GM18858 (cell line): ENCODE results near the gene LRRC37B.
"Not testable (repeated sequence)": the region's sequence is repeated elsewhere in the genome, so short reads cannot be mapped to it uniquely, and the experiment has no call there.

Experiments
- ATAC-seq: cut with Tn5 transposase; IDR thresholded peaks from one replicate; pipeline ENCODE4 v1.9.1; 2021; ENCODE audit not compliant: unreplicated experiment

Gene LRRC37B

GRCh38 chr17:32084942-32085829, 78.0 kb downstream of the LRRC37B start:
- not testable (repeated sequence) for ATAC-seq

- ATAC-seq: not testable (repeated sequence)
Observed at GRCh38 chr17:32086833-32087232, 79.7 kb downstream of the LRRC37B start.

DNA sequence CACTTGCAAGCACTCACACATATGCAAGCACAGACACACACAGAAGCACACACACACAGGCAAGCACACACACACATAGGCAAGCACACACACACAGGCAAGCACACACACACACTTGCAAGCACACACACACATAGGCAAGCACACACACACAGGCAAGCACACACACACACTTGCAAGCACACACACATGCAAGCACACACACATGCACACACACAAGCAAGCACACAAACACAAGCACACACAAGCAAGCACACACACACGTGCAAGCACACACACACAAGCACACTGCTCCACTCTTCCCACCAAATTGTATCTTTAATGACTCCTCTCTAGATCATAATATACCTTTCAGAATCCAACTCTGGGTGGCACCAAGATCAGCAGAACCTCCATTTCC, 84.9 kb downstream of the LRRC37B start:
- ATAC-seq: not testable (repeated sequence)

DNA sequence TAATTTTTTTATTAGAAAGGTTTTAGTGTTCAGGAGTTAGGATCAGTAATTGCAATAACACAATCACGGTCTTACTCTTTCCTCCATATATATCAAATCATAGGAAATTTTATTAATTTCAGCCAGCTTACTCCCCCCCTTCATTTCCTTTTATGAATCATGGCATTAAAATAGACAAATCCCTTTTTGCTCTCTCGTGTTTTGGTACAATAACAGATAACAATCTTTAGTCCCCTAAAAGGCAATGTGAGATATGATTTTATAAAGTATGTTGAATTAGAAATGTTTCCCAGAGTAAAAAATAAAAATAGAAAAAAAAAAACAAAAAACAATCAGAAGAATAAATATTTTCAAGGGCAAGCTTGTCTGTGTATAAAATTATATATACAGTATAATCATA, 92.5 kb downstream of the LRRC37B start:
- no peak for ATAC-seq

DNA sequence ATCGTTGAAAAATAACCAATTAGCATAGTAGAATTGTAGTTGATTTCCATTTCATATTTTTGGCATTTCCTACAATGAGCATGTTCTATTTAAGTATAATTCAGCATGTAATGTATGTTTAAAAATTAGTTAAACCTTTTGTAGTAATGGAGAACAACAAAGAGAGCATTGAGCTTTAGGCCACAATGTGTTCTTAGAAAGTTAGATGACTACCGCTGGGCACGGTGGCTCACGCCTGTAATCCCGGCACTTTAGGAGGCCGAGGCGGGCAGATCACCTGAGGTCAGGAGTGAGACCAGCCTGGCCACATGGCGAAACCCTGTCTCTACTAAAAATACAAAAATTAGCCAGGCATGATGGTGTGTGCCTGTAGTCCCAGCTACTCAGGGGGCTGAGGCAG, 93.1 kb downstream of the LRRC37B start:
- ATAC-seq: not testable (repeated sequence)

- ATAC-seq: no peak
Observed at GRCh38 chr17:32100971-32101631, 93.9 kb downstream of the LRRC37B start.

DNA sequence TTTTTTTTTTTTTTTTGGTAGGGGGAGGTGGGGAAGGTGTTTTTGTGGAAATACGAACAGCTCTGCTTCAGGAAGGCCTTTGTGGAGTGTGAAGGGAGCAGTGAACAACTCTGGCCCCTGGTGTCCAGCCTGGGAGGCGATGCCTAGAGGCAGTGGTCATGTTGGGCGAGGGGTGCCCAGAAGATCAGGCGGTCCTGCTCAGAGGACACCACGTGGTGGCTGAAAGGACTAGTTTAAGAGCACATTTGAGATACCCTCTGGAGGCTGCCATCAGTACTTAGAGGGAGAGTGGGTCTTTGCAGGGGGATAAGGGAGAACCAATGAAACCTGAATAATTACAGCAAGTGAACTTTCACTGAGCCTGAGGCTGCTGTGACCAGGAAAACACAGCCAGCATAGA, 95.0 kb downstream of the LRRC37B start:
- ATAC-seq: no peak

GRCh38 chr17:32102646-32103186, 95.5 kb downstream of the LRRC37B start:
- no peak for ATAC-seq
